ENCODE results near the gene DDX56. TPM values are rescaled to one million over a fixed set of nuclear protein-coding genes. Genes with fewer than 3 reads are reported as not detected.

DDX56 gene
- total RNA-seq, 1 experiment from 2014 or later, result 147 TPM

DNA sequence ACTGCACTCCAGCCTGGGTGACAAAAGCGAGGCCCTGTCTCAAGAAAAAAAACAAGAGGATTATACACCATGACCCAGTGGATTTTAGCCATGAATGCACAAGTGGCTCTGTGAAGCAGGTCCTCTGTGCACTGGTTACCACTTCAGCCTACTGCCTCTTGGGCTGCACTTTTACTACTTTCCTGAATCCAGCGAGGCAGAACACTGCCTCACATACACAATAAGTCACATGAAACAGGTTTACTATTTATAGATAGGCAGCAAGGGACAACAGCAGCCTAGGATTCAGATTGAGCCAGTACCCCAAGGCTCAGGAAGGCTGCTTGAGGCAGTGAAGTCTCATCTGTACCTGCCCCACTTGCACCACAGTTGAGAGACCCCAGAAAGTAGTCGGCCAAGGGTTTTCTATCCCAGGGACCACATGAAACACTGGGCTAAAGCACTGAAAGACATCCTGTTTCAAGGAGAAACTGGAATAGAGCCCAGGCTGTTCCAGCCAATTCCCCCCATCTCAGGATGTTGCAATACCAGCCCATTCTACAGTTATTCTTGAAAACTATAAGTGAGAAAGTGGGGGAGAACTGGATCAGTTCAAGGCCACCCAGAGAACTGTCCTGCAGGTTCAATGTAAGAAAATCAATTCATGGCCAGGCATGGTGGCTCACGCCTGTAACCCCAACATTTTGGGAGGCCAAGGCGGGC lies 22.4 kb upstream of the DDX56 start:
- H3K27me3 ChIP-seq (ENCODE audit: control insufficient read depth, insufficient read depth, low read length), result no peaks in the 10 kb centered on the region
- POLR2A ChIA-PET, result interaction anchor here (0.5 kb wide), 1 partner anchor 109 kb away, joined by 7 read pairs; no protein-coding TSS in a partner anchor
- TF ChIP-seq, protein P1, sequence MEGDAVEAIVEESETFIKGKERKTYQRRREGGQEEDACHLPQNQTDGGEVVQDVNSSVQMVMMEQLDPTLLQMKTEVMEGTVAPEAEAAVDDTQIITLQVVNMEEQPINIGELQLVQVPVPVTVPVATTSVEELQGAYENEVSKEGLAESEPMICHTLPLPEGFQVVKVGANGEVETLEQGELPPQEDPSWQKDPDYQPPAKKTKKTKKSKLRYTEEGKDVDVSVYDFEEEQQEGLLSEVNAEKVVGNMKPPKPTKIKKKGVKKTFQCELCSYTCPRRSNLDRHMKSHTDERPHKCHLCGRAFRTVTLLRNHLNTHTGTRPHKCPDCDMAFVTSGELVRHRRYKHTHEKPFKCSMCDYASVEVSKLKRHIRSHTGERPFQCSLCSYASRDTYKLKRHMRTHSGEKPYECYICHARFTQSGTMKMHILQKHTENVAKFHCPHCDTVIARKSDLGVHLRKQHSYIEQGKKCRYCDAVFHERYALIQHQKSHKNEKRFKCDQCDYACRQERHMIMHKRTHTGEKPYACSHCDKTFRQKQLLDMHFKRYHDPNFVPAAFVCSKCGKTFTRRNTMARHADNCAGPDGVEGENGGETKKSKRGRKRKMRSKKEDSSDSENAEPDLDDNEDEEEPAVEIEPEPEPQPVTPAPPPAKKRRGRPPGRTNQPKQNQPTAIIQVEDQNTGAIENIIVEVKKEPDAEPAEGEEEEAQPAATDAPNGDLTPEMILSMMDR (IDR thresholded peaks at IDR 0.05), result no peak
- TF ChIP-seq POLR2AphosphoS5 (IDR thresholded peaks at IDR 0.05; ENCODE audit: low read depth, low read length) (no peak), TCF7L2 (IDR thresholded peaks at IDR 0.05; ENCODE audit: low read depth, low read length) (no peak), SIN3A (IDR thresholded peaks at IDR 0.05; ENCODE audit: borderline replicate concordance, insufficient read depth, low read depth, low read length) (no peak)
- TF ChIP-seq, protein P2, sequence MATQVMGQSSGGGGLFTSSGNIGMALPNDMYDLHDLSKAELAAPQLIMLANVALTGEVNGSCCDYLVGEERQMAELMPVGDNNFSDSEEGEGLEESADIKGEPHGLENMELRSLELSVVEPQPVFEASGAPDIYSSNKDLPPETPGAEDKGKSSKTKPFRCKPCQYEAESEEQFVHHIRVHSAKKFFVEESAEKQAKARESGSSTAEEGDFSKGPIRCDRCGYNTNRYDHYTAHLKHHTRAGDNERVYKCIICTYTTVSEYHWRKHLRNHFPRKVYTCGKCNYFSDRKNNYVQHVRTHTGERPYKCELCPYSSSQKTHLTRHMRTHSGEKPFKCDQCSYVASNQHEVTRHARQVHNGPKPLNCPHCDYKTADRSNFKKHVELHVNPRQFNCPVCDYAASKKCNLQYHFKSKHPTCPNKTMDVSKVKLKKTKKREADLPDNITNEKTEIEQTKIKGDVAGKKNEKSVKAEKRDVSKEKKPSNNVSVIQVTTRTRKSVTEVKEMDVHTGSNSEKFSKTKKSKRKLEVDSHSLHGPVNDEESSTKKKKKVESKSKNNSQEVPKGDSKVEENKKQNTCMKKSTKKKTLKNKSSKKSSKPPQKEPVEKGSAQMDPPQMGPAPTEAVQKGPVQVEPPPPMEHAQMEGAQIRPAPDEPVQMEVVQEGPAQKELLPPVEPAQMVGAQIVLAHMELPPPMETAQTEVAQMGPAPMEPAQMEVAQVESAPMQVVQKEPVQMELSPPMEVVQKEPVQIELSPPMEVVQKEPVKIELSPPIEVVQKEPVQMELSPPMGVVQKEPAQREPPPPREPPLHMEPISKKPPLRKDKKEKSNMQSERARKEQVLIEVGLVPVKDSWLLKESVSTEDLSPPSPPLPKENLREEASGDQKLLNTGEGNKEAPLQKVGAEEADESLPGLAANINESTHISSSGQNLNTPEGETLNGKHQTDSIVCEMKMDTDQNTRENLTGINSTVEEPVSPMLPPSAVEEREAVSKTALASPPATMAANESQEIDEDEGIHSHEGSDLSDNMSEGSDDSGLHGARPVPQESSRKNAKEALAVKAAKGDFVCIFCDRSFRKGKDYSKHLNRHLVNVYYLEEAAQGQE (IDR thresholded peaks at IDR 0.05; ENCODE audit: insufficient read depth in 1 of 2, low read depth in 2 of 2, low read length in 1 of 2), result no peak
- H3K36me3 ChIP-seq (ENCODE audit: control insufficient read depth, insufficient read depth, low read length), result no peaks in the 10 kb centered on the region
- no peak overlapping the region for H3K4me3 ChIP-seq (ENCODE audit: low read depth in 2 of 2, low read length in 2 of 2)
- 0 out of 2 replicates have a peak, but pooled peaks cover 5% of the 10 kb centered on the region for H3K4me1 ChIP-seq (ENCODE audit: control insufficient read depth, insufficient read depth, low read length)
- intact Hi-C loops (cut with micrococcal nuclease; ENCODE audit: unreplicated experiment), result no loop called here
- DNase-seq (ENCODE audit: low read depth, low spot score), result no peak
- peak; percentile 86 for ATAC-seq
- CTCF ChIA-PET, result interaction anchor here (0.7 kb wide), 1 partner anchor 22 kb away, joined by 7 read pairs; no protein-coding TSS in a partner anchor
- H3K27ac ChIP-seq (ENCODE audit: low read length), result peak overlapping the region; percentile 7; the same call in 1 of the 2 replicates
- H3K9me3 ChIP-seq (ENCODE audit: control insufficient read depth, insufficient read depth, low read depth, low read length), result no peaks in the 10 kb centered on the region
- no TSS peak for BruUV-seq (replicated peaks)
- in situ Hi-C loops (cut with HindIII; ENCODE audit: low pct_unique_long_range_greater_than_20kb, low sequenced_read_pairs), result no loop called here

DNA sequence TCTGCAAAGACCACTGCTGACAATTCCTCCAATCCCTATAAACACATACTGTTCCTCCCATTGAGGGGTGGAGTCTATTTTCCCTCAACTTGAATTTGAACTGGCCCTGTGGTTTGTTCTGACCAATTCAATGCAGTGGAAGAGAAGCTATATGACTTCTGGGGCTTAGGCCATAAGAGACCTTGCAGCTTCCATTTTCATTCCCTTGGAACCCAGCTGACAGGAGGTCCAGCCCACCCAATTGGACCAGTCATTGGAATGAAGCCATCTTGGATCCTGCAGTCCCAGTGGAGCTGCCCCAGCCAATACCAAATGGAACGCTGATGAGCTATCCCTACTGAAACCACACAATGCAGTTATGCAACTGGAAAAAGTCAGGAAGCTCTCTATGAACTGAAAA lies 17.2 kb upstream of the DDX56 start:
- BruUV-seq (replicated peaks), result no TSS peak
- H3K27me3 ChIP-seq (ENCODE audit: control insufficient read depth, insufficient read depth, low read length), result no peaks in the 10 kb centered on the region
- H3K9me3 ChIP-seq (ENCODE audit: control insufficient read depth, insufficient read depth, low read depth, low read length), result no peaks in the 10 kb centered on the region
- POLR2A ChIA-PET, result interaction anchor here (0.5 to 0.6 kb wide), 2 partner anchors 30 to 233 kb away, joined by 4 to 5 read pairs; no protein-coding TSS in a partner anchor
- no peak for TF ChIP-seq POLR2AphosphoS5 (IDR thresholded peaks at IDR 0.05; ENCODE audit: low read depth, low read length)
- no peak for TF ChIP-seq SIN3A (IDR thresholded peaks at IDR 0.05; ENCODE audit: borderline replicate concordance, insufficient read depth, low read depth, low read length)
- TF ChIP-seq, protein P1 (IDR thresholded peaks at IDR 0.05), result no peak
- no peaks in the 10 kb centered on the region for H3K36me3 ChIP-seq (ENCODE audit: control insufficient read depth, insufficient read depth, low read length)
- DNase-seq (ENCODE audit: low read depth, low spot score) (no peak), ATAC-seq (no peak)
- in situ Hi-C loops (cut with HindIII; ENCODE audit: low pct_unique_long_range_greater_than_20kb, low sequenced_read_pairs), result no loop called here
- H3K27ac ChIP-seq (ENCODE audit: low read length), result no peak overlapping the region
- H3K4me3 ChIP-seq (ENCODE audit: low read depth in 2 of 2, low read length in 2 of 2), result no peak overlapping the region
- CTCF ChIA-PET, result interaction anchor here (0.5 to 0.7 kb wide), 2 partner anchors 60 to 409 kb away, joined by 4 to 9 read pairs; no protein-coding TSS in a partner anchor
- peaks cover 3% of the 10 kb centered on the region; the same call in 1 of the 2 replicates for H3K4me1 ChIP-seq (ENCODE audit: control insufficient read depth, insufficient read depth, low read length)
- intact Hi-C loops (cut with micrococcal nuclease; ENCODE audit: unreplicated experiment), result no loop called here
